Measurements from ENCODE around the gene NUP133.

DNA sequence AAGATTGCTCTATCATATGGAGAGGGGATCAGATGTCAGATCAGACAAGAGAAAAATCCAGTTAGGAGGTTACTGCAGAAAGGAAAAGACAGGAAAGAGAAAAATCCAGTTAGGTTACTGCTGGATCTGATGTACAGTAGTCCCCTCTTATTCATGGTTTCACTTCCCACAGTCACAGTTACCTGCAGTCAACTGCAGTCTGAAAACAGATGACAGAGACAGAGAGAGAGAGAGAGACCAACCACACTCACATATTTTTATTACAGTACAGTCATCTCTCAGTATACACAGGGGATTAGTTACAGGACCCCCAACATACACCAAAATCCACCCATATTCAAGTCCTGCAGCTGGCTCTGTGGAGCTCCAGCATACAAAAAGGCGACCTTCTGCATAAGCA, 29.3 kb downstream of the NUP133 start:
- TF ChIP-seq, protein P1, sequence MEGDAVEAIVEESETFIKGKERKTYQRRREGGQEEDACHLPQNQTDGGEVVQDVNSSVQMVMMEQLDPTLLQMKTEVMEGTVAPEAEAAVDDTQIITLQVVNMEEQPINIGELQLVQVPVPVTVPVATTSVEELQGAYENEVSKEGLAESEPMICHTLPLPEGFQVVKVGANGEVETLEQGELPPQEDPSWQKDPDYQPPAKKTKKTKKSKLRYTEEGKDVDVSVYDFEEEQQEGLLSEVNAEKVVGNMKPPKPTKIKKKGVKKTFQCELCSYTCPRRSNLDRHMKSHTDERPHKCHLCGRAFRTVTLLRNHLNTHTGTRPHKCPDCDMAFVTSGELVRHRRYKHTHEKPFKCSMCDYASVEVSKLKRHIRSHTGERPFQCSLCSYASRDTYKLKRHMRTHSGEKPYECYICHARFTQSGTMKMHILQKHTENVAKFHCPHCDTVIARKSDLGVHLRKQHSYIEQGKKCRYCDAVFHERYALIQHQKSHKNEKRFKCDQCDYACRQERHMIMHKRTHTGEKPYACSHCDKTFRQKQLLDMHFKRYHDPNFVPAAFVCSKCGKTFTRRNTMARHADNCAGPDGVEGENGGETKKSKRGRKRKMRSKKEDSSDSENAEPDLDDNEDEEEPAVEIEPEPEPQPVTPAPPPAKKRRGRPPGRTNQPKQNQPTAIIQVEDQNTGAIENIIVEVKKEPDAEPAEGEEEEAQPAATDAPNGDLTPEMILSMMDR (IDR thresholded peaks at IDR 0.05), result no peak
- TF ChIP-seq EZH2 (IDR thresholded peaks at IDR 0.05; ENCODE audit: borderline replicate concordance, insufficient read depth, low read depth, low read length, poor library complexity, severe bottlenecking), result no peak
